Measurements from ENCODE around the gene MDGA2.
"Not testable (repeated sequence)": the region's sequence is repeated elsewhere in the genome, so short reads cannot be mapped to it uniquely, and the experiment has no call there.

MDGA2 gene

GRCh38 chr14:47328376-47328775 is 347.0 kb downstream of the MDGA2 start:
- DNase-seq (ENCODE audit: low spot score): no peak

- no peak for DNase-seq (ENCODE audit: low spot score)
Observed at GRCh38 chr14:47327336-47327735, 348.1 kb downstream of the MDGA2 start.

DNA sequence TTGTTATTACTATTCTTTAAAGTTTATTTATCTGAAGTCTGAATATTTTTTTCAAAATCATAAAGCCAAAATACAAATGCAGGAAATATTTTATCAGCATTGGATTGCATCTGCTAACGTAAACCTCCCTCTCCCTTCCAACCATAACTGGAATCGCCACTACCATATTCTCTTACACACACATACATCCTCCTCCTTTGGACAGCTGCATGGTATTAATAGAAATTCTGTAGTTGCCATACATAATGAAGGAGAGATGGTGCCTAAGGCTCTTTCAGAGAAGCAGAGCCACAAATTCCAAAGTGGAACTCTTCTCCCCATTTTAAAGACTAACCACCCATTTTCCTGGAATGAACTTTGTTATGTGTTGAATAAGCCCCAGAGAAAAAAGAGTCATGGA is 352.7 kb downstream of the MDGA2 start:
- no peak for DNase-seq (ENCODE audit: low spot score)

- no peak for DNase-seq (ENCODE audit: low spot score)
Observed at GRCh38 chr14:47302121-47302520, 373.3 kb downstream of the MDGA2 start.

DNA sequence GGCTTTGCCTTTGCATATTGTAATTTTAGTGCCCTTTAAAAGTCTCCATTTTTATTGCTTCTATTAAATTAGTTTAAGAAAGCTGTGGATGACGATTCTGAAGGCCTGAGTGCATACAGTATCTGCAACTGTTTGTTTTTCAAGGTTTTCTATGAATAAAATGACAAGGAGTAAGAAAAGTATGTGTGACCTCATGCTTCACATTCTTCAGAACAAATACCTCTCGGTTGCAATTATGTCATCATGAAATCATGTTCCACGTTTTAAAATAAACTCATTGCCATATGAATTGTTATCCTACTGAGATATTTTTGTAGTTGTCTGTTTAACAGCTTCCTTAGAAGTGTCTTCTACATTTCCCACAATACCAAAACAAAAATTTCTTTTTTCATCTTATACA is 374.6 kb downstream of the MDGA2 start:
- DNase-seq (ENCODE audit: low spot score): no peak

GRCh38 chr14:47297374-47297773 is 378.0 kb downstream of the MDGA2 start:
- no peak for DNase-seq (ENCODE audit: low spot score)

GRCh38 chr14:47284283-47284682 is 391.1 kb downstream of the MDGA2 start:
- DNase-seq (ENCODE audit: low spot score): no peak

DNA sequence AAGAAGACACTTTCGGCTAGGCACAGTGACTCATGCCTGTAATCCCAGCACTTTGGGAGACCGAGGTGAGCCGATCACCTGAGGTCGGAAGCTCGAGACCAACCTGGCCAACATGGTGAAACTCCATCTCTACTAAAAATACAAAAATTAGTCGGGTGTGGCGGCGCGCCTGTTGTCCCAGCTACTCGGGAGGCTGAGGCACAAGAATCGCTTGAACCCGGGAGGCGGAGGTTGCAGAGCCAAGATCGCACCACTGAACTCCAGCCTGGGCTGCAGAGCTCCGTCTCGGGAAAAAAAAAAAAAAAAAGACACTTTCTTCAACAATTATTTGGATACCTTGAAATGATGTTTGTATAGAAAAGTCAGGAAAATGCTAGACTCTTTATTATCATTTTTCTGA is 393.6 kb downstream of the MDGA2 start:
- DNase-seq (ENCODE audit: low spot score): not testable (repeated sequence)

GRCh38 chr14:47278233-47278842 is 397.1 kb downstream of the MDGA2 start:
- peak; percentile 43 for DNase-seq (ENCODE audit: low spot score)

DNA sequence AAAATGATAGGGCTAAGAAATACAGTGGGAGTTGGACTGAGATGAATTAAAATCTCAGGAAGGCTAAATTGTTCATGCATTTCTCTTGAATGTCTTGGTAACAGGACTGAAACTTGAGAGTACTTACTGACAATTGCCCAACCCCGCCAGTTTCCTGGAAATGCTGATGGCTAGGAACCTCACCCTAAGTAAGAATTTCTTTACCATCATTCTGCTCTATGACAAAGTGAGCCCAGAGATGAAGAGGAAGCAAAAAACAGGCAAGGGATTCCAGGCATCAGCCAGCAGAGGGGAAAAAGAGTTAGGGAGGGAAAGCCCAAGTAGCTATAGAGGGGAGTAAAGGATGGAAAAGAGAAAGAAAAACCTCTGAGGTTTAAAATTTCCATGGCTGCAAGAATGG is 397.7 kb downstream of the MDGA2 start:
- no peak for DNase-seq (ENCODE audit: low spot score)

DNA sequence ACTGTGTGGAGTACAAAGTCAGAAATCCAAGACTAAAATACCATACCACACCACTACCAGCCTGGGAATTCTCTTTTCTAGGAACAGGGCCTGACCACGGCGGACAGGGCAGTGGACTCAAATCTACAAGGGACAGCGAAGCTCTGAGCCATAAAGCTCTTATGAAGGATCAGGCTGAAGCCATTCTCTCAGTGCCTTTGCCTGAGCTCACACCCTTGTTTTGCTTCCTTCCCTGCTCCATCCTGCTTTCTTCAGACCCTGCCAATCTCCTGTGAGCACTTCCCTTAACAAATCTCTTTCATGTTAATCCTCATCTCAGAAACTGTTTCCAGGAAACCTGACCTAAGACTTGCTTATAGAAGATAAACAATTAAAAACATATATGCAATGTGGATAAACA is 398.5 kb downstream of the MDGA2 start:
- DNase-seq (ENCODE audit: low spot score): no peak

GRCh38 chr14:47273939-47274338 is 401.5 kb downstream of the MDGA2 start:
- DNase-seq (ENCODE audit: low spot score): no peak

DNA sequence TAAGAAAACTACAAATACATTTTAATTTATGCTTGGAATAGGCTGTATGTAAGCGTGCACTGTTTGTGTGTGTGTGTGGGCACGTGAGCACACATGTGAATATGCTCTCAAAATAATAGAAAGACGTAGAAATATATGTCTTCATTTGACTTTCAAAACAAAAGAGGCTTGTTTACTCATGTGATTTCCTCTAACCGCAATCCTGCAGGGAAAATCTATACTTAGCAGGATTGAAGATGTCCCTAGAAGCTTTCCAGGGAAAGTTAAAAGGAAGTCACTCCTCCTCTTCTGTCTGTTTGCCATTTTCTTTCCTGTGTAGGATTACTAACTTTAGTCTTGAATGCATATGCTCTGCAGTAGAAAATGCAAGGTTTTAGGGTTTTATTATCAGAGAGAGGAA is 404.7 kb downstream of the MDGA2 start:
- DNase-seq (ENCODE audit: low spot score): no peak

DNA sequence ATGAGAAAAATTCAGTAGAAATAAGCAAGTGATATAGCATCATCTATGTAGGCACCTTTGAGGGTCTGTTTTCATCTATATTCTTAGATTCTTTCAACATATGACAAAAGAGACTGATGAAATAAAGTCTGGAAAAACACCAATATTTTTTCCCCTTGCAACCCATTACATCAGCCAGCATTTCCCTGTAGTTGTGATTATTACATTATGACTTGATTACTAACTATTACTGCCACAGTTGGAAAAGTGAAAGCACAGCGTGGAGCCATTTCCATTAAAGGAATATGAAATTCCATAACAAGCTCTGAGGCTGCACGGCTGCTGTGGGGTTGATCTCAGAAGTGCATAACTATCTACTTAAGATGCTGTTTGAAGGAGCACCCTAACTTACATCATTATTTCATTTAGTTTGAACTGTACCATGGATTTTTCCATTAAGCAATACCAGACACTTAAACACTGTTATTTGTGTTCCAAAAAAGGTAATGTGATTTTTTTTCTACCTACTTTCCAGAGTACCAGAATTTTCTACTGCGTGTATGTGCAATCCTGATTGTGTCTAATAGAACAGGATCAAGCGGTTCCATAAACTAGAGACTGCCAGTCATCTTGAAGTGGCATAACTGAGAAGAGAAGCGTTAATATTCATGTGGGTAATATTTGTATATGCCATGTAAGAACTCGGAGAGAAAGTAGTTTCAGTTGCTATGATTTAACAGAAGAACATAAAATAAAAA is 405.5 kb downstream of the MDGA2 start:
- peak; percentile 16 for DNase-seq (ENCODE audit: low spot score)

- DNase-seq (ENCODE audit: low spot score): no peak
Observed at GRCh38 chr14:47264842-47265241, 410.6 kb downstream of the MDGA2 start.

DNA sequence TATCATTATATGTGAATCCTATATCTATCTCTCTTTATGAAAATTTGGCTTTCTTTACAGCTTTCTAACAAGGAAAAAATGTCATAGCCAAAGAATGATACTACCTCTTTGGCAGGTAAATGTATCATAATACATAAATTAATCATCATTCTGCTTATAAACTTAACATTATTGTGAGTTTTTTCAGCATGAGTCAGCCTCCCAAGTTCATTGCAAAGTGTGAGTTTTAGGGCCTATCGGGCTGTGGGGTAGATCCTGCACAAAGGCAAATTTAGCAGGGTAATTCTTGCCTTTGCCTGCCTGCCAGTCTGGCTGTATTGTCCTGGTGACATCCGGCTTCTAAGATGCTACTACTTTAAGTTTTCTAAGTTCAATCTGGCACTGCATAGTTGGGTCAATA is 412.6 kb downstream of the MDGA2 start:
- no peak for DNase-seq (ENCODE audit: low spot score)

DNA sequence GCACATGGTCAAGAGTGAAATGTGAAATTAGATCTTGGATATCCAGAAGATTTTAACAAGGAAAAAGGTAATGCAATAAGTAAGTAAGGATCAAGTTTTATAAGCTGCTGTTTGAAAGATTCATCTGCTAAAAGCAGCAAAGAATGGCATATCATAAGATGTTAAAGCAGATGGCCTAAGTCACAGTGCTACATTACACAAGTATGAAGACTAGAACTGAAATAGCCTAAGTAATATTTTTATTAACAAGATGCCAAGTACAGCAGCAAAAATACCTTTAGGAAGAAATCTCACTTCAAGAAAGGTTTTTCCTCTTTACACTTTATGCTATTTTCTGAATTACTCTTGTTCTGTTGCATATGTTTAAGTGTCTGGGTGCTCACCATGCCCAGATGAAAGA is 414.1 kb downstream of the MDGA2 start:
- DNase-seq (ENCODE audit: low spot score): no peak

GRCh38 chr14:47259796-47260195 is 415.6 kb downstream of the MDGA2 start:
- peak; percentile 72 for DNase-seq (ENCODE audit: low spot score)

GRCh38 chr14:47257013-47257412 is 418.4 kb downstream of the MDGA2 start:
- DNase-seq (ENCODE audit: low spot score): no peak

GRCh38 chr14:47252802-47253201 is 422.6 kb downstream of the MDGA2 start:
- DNase-seq (ENCODE audit: low spot score): no peak

DNA sequence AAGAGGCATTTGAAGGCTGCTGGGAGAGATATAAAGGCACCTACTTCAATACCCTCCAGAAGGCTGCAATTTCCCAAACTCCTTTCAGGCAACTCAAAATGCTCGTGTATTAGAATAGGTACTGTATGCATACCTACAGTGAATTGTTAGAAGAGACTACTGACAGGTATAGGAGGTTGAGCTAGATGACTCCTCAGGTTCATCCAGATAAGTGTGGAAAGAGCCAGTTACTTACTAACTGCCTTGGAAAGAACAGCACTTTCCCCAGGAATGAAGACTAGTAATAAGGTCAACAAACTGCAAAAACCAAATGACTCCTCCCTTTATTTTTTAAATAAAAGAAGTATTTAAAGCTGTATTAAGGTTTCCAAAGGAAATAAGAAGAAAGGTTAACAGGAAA is 429.0 kb downstream of the MDGA2 start:
- no peak for DNase-seq (ENCODE audit: low spot score)

DNA sequence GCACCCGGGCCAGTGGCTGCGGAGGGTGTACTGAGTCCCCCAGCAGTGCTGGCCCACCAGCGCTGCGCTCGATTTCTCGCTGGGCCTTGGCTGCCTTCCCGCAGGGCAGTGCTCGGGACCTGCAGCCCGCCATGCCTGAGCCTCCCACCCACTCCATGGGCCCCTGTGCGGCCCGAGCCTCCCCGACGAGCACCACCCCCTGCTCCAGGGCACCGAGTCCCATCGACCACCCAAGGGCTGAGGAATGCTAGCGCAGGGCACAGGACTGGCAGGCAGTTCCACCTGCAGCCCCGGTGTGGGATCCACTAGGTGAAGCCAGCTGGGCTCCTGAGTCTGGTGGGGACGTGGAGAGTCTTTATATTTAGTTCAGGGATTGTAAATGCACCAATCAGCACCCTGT is 432.8 kb downstream of the MDGA2 start:
- not testable (repeated sequence) for DNase-seq (ENCODE audit: low spot score)

GRCh38 chr14:47240748-47241437 is 434.5 kb downstream of the MDGA2 start:
- no peak for DNase-seq (ENCODE audit: low spot score)

Measured in putamen (tissue), 1 donor.